ENCODE measurements around the gene PUS1.

PUS1 gene

DNA sequence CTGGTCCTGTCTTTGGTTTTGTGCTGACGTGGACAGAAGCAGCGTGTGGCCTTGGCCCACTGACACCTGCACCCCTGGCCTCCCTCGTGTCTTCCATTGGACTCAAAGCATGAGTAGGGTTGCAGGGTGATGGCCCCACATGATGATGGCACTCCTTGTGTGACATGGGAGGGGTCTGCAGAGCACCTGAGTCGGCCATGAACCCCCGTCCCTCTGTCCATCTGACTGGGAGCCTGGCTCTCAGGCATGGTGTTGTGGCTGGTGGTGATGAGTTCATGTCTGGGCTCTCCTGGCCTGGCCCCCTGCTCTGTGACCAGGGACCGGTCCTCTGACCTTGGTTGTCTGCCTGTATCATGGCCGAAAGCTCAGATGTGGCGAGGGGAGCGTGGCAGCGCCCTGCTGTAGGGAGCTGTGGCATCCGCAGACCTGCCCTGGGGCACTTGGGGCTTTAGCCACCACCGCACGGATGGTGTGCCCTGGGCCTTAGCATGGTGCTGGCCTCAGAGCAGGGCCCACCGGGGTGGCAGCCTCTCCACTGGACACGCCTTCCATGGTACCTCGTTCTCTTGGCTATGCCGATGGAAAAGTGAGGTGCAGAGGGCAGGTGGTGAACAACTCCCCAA is 17.9 kb upstream of the PUS1 start:
- TF ChIP-seq ZNF8 (CRISPR knock-in tag; IDR thresholded peaks at IDR 0.05) (no peak), OSR1 (CRISPR knock-in tag; IDR thresholded peaks at IDR 0.05) (no peak), GLIS3 (CRISPR knock-in tag; IDR thresholded peaks at IDR 0.05) (no peak)
- ATAC-seq, result no peak

DNA sequence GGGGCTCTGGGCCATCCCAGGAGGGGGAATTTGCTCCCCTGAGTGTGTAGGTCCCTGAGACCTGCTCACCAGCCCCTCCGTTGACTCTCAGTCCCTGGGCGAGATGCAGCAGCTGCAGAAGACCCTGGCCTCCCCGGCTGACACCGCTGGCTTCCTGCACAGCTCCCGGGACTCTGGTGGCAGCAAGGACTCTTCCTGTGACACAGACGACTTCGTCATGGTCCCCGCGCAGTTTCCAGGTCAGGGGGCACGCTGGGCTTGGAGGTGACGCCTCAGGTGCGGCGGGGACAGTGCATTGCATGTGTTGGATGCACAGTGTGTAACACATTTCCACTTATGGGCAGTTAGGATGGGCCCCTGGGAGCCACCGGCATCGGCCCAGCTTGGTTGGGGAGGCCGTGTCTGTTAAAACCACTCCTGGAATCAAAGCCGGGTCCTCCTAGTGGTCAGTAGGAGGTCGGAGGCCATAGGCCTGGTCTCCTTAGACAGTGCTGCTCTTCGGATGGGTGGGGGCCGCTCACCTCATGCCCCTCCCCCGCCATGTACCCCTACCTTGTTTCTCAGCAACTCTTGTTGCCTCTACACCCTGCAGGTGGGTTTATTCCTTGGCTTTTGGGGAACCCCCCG is 17.1 kb upstream of the PUS1 start:
- no peak for TF ChIP-seq ZC3H10 (CRISPR knock-in tag; IDR thresholded peaks at IDR 0.05)
- TF ChIP-seq, protein P1, sequence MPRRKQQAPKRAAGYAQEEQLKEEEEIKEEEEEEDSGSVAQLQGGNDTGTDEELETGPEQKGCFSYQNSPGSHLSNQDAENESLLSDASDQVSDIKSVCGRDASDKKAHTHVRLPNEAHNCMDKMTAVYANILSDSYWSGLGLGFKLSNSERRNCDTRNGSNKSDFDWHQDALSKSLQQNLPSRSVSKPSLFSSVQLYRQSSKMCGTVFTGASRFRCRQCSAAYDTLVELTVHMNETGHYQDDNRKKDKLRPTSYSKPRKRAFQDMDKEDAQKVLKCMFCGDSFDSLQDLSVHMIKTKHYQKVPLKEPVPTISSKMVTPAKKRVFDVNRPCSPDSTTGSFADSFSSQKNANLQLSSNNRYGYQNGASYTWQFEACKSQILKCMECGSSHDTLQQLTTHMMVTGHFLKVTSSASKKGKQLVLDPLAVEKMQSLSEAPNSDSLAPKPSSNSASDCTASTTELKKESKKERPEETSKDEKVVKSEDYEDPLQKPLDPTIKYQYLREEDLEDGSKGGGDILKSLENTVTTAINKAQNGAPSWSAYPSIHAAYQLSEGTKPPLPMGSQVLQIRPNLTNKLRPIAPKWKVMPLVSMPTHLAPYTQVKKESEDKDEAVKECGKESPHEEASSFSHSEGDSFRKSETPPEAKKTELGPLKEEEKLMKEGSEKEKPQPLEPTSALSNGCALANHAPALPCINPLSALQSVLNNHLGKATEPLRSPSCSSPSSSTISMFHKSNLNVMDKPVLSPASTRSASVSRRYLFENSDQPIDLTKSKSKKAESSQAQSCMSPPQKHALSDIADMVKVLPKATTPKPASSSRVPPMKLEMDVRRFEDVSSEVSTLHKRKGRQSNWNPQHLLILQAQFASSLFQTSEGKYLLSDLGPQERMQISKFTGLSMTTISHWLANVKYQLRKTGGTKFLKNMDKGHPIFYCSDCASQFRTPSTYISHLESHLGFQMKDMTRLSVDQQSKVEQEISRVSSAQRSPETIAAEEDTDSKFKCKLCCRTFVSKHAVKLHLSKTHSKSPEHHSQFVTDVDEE (CRISPR knock-in tag; IDR thresholded peaks at IDR 0.05), result no peak
- no peak for TF ChIP-seq ISL1 (CRISPR knock-in tag; IDR thresholded peaks at IDR 0.05)
- no peak for TF ChIP-seq ZNF565 (CRISPR knock-in tag; conservative IDR thresholded peaks at IDR 0.05; ENCODE audit: low read depth)
- no peak for TF ChIP-seq ZFP30 (CRISPR knock-in tag; IDR thresholded peaks at IDR 0.05)
- TF ChIP-seq, protein P2, sequence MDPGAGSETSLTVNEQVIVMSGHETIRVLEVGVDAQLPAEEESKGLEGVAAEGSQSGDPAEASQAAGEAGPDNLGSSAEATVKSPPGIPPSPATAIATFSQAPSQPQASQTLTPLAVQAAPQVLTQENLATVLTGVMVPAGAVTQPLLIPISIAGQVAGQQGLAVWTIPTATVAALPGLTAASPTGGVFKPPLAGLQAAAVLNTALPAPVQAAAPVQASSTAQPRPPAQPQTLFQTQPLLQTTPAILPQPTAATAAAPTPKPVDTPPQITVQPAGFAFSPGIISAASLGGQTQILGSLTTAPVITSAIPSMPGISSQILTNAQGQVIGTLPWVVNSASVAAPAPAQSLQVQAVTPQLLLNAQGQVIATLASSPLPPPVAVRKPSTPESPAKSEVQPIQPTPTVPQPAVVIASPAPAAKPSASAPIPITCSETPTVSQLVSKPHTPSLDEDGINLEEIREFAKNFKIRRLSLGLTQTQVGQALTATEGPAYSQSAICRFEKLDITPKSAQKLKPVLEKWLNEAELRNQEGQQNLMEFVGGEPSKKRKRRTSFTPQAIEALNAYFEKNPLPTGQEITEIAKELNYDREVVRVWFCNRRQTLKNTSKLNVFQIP (CRISPR knock-in tag; IDR thresholded peaks at IDR 0.05; ENCODE audit: borderline replicate concordance, low read depth), result no peak
- TF ChIP-seq BACH2 (CRISPR knock-in tag; IDR thresholded peaks at IDR 0.05; ENCODE audit: borderline replicate concordance), result no peak
- no peak for TF ChIP-seq GLIS3 (CRISPR knock-in tag; IDR thresholded peaks at IDR 0.05)
- no peak for TF ChIP-seq OSR1 (CRISPR knock-in tag; IDR thresholded peaks at IDR 0.05)
- TF ChIP-seq TCF4 (CRISPR knock-in tag; IDR thresholded peaks at IDR 0.05; ENCODE audit: borderline replicate concordance), result no peak
- TF ChIP-seq, protein P3, sequence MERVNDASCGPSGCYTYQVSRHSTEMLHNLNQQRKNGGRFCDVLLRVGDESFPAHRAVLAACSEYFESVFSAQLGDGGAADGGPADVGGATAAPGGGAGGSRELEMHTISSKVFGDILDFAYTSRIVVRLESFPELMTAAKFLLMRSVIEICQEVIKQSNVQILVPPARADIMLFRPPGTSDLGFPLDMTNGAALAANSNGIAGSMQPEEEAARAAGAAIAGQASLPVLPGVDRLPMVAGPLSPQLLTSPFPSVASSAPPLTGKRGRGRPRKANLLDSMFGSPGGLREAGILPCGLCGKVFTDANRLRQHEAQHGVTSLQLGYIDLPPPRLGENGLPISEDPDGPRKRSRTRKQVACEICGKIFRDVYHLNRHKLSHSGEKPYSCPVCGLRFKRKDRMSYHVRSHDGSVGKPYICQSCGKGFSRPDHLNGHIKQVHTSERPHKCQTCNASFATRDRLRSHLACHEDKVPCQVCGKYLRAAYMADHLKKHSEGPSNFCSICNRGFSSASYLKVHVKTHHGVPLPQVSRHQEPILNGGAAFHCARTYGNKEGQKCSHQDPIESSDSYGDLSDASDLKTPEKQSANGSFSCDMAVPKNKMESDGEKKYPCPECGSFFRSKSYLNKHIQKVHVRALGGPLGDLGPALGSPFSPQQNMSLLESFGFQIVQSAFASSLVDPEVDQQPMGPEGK (CRISPR knock-in tag; IDR thresholded peaks at IDR 0.05; ENCODE audit: borderline replicate concordance), result no peak
- ATAC-seq, result peak; percentile 34

DNA sequence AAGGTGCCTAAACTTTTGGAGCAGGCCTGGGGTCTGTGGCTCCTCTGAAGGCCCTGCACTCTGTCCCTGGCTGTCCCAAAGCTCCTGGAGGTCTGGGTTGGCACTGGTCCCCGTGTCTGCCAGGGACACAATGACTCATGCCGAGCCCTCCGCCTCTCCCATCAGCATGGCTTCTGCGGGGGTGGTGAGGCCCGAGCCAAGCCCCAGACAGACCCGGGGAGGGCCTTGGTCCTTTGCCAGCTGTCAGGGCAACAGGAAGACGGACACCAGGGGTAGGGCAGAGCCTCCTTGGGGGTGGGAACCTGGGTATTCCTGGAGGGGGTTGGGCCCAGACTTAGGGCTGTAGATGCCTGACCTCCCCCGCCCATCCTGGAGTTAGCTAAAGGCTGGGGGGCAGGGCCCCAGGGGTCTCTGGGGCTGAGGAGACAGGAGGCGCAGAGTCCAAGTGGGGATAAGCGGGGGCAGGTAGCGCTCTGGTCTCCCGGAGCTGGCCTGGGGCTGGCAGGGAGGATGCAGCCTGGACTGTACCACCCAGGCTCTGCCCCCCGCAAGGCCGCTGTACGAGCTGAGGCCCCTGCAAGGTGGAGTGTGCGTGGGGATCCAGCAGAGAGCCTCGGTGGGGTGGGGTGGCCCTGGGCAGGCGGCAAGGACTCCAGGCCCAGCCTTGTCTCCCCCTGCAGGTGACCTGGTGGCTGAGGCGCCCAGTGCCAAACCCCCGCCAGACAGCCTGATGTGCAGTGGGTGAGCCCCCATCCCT is 16.4 kb upstream of the PUS1 start:
- peak; percentile 80 for ATAC-seq
- TF ChIP-seq GLIS3 (CRISPR knock-in tag; IDR thresholded peaks at IDR 0.05) (no peak), ZC3H10 (CRISPR knock-in tag; IDR thresholded peaks at IDR 0.05) (no peak)
- TF ChIP-seq, protein P4, sequence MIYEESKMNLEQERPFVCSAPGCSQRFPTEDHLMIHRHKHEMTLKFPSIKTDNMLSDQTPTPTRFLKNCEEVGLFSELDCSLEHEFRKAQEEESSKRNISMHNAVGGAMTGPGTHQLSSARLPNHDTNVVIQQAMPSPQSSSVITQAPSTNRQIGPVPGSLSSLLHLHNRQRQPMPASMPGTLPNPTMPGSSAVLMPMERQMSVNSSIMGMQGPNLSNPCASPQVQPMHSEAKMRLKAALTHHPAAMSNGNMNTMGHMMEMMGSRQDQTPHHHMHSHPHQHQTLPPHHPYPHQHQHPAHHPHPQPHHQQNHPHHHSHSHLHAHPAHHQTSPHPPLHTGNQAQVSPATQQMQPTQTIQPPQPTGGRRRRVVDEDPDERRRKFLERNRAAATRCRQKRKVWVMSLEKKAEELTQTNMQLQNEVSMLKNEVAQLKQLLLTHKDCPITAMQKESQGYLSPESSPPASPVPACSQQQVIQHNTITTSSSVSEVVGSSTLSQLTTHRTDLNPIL (CRISPR knock-in tag; IDR thresholded peaks at IDR 0.05; ENCODE audit: low read depth), result no peak
- TF ChIP-seq, protein P3 (CRISPR knock-in tag; IDR thresholded peaks at IDR 0.05; ENCODE audit: borderline replicate concordance), result peak; percentile 50; the same call in 1 of the 2 replicates

DNA sequence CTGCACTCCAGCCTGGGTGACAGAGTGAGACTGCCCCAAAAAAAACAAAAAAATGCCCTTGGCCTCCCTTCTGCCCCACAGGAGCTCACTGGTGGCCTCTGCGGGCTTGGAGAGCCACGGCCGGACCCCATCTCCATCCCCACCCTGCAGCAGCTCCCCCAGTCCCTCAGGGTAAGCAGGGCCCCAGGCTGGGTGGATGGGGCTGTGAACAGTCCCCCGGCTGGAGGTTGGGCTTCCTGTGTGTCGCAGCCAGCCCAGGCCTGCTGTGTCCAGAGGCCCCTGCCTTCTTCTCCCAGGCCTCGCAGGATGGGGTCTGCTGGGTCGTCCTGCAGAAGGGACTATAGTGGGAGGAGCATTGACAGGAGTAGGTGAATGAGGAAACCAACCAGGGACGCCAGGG is 15.4 kb upstream of the PUS1 start:
- TF ChIP-seq ZNF8 (CRISPR knock-in tag; IDR thresholded peaks at IDR 0.05), result no peak
- TF ChIP-seq ZNF565 (CRISPR knock-in tag; conservative IDR thresholded peaks at IDR 0.05; ENCODE audit: low read depth), result no peak
- TF ChIP-seq, protein P1 (CRISPR knock-in tag; IDR thresholded peaks at IDR 0.05), result no peak
- TF ChIP-seq OSR1 (CRISPR knock-in tag; IDR thresholded peaks at IDR 0.05), result no peak
- no peak for TF ChIP-seq ESRRG (CRISPR knock-in tag; IDR thresholded peaks at IDR 0.05)
- TF ChIP-seq ISL1 (CRISPR knock-in tag; IDR thresholded peaks at IDR 0.05), result no peak
- ATAC-seq, result no peak
